ENCODE results near the gene COX5A.
A peak's percentile ranks its signal among the peaks of the same experiment; 100 is the strongest.
"Not testable (repeated sequence)": the region's sequence is repeated elsewhere in the genome, so short reads cannot be mapped to it uniquely, and the experiment has no call there.

The COX5A gene

DNA sequence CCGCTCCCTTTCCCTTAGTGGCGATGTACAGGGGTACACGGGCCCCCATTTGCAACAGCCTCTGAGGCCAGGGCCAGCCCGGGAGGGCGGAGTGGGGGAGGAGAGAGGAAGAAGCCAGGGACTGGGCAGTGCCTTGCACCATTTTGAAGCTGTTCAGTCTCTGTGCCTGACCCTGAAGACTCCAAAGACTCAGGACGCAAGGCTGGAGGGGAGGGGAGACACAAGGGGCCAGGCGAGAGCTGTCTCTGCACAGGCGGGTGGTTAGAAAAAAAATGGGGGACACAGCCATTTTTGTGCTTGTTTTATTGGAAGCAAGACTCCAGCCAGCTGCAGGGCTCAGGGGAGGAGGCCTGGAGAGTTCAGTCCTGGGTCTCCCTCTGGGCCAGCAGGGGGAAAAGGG, 17.1 kb upstream of the COX5A start:
- DNase-seq = no peak

DNA sequence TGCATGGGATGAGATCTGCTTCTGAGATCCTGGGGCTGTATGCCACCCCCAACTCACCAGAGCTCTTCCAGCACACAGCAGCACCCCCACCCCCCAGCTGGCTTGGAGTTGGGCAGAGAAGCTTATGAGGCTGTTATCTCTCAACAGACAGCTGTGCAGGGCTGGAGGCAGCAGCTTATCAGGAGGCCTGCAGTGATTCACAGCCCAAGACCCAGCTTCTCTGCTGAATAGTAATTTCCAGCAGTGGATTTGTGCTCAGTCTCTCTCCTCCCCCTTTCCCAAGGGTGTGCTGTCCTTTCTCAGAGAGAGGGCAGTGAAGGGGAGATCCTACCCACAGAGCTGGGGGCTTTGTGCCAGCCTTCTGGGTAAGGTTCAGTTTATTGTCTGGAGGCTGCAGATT, 16.6 kb upstream of the COX5A start:
- DNase-seq = no peak

DNA sequence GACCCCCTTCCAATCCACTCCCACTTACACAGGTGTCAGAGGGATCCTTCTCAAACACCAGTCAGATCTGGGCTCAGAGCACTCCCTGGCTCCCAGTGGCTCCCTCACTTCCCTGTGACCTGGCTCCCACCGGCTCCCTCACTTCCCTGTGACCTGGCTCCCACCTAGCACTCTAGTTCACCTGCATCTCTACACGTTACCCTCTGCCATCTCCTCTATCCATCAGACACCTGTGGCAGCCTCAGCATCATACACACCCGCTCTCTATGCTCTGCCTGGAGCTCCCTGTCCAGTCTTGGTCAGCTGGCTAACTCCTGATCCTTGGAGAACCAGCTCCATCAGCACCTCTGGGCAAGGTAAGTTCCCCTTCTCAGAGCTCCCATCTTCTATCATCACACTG, 13.1 kb upstream of the COX5A start:
- DNase-seq = no peak

DNA sequence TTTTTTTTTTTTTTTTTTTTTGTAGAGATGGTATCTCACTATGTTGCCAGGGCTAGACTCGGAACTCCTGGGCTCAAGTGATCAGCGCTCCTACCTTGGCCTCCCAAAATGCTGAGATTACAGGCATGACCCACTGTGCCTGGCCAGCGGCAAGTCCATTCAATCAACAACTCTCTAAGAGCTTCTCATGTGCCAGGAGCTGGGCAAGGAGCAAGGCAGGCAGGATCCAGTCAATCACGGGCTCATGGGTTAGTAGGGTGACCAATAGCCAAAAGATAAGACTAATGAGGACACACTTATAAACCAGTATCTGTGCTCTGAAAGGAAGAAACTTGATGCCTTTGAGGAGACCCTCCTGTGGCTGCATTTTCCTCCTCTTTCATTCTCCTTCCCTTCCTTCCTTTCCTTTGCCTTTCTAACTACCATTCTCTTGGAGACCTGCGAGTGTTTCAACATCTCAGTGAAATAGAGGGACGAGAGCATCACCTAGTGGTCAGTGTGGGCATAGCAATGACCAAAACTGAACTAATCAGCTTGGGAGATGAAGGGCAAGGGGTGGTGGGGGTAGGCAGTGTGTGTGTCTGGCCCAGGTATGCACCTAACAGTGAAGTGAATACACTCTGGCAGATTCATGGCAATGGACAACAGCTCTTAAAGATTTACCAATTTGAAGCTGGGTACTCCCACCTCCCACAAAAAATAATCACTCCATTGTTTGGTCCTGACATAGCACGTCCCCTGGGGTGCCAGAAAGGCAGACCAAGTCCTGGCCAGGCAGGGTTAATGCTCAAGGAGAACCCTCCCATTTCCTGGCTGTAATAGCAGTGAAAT, 12.4 kb upstream of the COX5A start:
- DNase-seq = peak; percentile 77 to 83

DNA sequence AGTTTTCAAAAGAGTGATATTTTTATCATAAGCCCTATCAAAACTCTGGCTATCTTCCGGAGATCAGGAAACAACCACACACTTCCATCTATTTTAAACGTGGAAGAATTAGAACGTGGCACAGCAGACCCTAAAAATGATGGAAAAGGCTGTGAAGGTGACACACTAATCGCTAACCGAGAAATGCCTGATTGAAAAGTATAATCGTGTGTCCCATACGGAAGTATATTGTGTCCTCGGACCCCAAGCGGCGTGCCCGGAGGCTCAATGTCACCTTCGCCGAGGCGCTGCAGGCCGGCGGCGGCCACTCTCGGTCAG, 642 bp downstream of the COX5A start:
- DNase-seq = no peak

DNA sequence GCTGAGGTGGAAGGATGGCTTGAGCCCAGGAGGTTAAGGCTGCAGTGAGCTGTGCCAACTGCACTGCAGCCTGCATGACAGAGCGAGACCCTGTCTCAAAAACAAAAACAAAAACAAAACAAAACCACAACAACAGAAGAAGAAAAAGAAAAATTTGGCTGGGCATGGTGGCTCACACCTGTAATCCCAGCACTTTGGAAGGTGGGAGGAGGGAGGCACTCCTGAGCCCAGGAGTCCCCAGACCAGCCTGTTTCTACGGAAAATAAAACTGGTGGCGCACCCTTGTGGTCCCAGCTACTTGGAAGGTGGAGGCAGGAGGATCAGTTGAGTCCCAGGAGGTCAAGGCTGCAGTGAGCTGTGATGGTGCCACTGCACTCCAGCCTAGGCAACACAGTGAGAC, 2.7 kb downstream of the COX5A start:
- DNase-seq = not testable (repeated sequence)

DNA sequence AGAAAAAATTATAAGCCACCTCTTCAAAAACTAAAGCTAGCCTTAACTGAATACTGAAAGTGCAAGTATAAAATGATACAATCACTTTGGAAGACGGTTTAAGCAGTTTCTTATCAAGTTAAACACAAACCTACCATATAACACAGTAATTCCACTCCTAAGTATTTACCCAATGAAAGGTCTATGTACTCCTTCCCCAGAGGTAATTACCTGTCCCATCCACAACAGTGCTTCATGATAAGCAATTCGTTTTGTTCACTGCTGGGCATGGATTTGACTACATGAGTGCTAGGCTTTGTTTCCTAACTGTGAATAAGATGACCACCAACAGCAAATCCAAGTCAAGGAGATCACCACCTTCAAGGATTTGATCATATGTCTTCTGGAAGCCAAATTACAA, 4.3 kb downstream of the COX5A start:
- no peak for DNase-seq

DNA sequence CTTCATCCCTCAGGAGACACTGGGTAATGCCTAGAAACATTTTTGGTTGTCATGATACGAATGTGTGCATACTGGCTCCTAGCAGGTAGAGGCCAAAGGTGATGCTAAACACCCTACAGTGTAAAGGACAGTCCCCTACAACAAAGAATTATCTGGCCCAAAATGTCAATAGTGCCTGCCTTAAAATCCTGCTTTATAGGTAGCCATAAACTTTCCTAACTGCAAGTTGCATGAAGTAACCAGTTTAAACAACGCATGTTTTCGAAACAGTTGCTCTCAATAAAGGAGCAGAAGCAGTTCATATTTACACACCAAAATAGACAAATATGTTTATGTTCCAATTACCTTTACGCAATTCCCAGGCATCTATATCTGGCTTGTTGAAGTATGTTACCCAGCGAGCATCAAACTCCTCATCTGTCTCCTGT, 9.1 kb downstream of the COX5A start:
- DNase-seq = no peak

DNA sequence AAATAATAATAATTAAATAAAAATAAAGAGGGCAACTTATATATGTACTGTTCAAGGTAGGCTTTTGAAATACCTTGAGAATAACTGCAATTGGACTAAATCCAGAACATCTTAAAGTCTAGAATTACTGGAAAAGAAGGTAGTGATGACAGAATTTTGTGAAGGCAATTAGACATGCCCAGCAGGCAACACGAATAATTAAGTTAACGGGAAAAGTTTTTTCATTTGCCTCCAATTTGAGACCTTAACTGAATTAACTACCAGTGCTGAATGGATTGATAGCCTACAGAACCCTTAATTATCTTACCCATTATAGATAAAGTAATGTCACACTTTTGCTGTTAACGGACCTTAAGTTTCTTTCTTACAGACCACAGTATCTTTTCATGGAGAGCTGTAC, 13.3 kb downstream of the COX5A start:
- no peak for DNase-seq

DNA sequence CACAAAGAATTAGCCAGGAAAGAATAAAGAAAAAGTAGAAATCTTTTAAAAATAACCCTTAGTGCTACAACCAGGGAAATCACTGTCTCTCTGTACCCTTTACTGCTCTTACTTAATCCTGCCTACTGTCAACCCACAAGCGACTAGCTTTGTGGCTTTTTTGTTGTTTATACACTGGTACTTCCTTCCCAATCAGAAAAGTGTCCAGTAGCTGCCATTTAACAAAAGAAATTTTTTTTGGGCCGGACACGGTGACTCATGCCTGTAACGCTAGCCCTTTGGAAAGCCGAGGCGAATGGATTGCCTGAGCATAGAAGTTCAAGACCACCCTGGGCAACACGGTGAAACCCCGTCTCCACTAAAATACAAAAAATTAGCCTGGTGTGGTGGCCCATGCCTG, 17.4 kb downstream of the COX5A start:
- DNase-seq = no peak

DNA sequence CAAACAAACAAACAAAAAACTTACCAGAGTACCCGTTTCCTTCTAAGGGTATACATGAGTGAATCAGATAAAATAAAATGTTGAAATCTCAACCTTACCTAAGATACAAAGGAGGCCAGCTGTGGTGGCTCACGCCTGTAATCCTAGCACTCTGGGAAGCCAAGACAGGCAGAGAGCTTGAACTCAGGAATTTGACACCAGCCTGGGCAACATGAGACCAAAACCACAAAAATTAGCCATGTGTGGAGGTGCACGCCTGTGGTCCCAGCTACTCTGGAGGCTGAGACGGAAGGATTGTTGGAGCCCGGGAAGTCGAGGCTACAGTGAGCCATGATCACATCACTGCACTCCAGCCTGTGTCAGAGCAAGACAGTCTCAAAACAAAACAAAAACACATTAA, 20.2 kb downstream of the COX5A start:
- DNase-seq = no peak

DNA sequence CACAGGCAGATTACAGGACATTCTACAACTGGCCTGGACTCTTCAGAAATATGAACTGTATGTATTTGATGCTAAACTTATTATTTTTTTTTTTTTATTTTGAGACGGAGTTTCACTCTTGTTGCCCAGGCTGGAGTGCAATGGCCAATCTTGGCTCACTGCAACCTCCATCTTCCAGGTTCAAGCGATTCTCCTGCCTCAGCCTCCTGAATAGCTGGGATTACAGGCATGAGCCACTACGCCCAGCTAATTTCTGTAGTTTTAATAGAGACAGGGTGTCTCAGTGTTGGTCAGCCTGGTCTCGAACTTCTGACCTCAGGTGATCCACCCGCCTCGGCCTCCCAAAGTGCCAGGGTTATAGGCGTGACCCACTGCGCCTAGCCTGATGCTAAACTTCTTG, 24.1 kb downstream of the COX5A start:
- not testable (repeated sequence) for DNase-seq

DNA sequence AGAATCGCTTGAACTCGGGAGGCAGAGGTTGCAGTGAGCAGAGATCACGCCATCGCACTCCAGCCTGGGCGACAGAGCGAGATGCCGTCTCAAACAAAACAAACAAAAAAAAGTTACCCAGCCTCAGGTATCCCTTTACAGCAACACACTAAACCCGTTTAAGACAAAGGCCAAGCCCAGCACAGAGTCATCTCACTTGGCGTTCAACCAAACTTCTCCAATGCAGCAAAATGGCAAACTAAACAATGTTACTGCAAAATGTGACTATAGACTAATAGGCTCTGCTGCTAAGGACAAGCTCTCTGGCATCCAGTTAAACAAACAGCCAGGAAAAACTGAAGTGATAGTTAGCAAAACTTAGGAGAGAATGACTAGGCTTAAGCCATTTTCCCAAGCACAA, 24.8 kb downstream of the COX5A start:
- no peak for DNase-seq

DNA sequence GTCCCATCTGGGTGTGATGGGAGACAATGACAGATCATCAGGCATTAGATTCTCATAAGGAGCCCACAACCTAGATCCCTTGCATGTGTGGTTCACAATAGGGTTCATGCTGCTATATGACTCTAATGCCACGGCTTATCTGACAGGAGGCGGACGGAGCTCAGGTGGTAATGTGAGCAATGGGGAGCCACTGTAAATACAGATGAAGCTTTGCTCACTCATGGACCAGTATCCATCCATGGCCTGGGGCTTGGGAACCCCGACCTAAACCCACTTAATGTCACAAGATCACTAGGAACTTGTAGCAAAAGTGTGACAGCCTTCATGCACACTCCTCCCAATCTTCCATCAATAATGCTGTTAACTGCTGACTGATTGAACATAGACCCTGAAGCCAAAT, 29.2 kb downstream of the COX5A start:
- DNase-seq = no peak

DNA sequence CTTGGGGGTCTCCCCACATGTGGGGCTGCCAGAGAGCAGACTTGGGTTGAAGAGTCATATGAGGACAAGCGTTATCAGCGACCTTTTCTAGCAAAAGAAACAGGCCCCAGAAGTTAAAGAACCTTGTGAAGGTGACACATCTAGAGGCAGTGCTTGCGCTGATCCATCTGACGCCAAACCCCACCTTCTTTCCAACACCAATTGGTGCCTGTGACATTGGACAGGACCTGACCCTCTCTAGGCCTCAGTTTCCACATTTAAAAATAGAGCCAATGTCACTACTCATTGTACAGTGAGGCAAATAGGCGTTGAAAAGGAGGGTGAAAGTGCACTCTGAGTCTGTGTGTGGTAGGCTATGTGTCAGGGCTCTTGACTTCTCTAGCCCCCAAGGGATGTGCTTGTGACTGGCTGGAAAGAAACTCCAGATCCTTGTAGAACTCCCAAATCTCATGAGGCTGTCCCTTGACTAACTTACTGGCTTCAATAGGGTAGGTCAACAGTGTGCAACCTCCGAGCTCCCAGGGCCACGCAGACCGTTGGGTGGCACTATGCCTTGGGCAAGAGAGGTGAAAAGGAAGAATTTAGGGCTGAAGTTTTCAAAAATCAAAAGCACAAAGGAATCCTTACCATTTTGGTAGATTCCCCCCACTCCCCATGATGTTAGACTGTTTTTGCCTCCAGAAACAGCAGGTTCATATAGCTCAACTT, 30.6 kb downstream of the COX5A start:
- no peak for DNase-seq

DNA sequence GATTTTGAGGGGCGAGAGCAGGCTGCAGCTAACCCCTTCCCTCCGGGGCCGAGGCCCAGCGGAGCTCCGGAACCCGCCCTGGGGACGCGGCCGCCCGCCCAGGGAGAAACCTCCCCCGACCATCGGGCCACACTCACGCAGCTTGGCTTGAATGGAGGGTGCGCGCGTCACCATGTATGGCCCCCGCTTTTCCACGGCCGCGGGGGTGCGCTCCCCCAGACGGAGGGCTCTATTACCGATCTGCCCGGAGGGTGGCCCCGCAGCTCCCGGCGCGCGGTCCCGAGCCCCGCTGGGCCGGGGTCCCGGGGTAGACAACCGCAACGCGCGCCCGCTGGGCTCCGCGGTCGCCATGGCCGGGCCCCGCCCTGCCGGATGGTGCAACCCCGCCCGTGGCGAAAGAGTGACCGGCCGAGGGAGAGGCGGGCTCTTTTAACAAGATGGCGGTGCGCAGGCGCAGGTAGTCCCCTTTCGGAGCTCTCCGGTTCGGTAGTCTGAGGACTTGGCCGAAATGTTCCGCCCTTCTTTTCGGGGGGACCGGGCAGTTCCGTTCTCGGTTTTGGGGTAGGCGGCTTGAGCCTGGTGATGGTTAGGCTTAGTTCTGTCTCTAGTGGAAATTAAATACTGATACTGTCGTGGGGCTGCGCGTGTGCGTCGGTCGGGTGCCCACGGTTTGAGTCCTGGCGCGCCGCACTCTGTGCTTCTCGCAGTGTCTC, 31.3 kb downstream of the COX5A start, which contains the start of gene FAM219B:
TSS of gene FAM219B (minus strand) at position 402 of the 713 bp plus-strand sequence. CDS start at position 351, 51 bp downstream.
- peak; percentile 72 to 74 for DNase-seq

DNA sequence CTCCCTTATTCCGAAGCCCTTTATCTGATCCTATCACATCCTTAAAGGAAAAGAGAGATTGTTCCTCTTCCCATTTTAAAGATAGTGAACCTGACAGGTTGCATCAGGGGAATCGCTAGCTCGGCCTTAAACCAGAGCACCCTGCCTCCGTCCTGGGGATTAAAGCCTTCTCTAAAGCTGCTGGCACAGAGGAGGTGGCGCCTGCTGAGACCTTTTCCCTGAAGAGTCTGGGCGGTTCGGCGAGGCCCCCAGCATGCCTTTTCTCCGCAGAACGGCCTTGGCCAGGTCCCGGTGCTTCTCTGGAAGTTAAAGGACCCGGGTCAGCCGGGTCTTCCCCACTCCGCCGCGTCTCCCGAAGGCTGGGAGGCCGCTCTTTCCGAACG, 31.8 kb downstream of the COX5A start:
- DNase-seq = peak in 1 of 2 donors; percentile 29

DNA sequence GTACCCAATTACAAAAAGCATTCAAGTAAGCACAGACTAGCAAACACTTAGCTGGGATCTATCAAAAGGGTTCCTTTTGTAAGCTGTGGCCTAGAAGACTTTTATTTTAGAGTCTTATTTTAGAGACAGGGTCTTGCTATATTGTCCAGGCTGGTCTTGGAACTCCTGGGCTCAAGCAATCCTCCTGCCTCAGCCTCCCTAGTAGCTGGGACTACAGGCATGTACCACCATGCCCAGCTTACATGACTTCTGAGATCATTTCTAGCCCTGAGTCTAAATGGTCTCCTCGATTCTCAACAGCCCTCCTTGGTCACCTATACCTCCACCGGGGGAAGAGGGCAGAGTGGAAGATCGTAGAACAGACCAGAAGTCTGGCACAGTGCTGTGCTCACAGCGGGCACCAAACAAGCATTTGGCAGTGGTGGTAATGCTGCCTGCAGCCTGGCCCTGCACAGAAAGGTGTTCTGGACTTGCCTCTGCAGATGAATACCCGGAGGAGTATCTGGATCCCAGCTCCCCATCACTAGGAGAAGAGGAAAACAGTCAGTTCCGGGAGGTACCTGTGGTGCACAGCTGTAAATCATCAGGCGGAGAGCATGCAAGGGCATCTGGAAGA, 33.6 kb downstream of the COX5A start:
- DNase-seq = no peak

DNA sequence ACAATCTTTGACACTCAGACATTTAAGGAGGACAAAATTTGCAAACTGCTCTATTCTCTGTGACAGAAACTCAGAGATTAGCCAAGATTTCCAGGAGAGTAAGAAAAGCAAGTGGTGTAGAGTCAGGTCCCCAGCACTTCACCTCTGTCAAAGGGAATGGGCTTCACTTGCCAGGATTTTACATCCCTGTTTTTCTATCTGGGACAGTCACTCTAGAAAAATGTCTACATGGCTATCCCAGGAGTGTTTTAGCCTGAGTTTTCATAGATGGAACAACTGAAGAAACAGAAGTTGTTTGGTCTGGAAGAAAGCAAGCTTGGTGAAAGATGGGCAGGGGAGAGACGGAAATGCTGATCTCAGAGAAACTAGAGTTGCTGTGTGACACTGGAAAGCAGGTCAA, 34.2 kb downstream of the COX5A start:
- DNase-seq = no peak

DNA sequence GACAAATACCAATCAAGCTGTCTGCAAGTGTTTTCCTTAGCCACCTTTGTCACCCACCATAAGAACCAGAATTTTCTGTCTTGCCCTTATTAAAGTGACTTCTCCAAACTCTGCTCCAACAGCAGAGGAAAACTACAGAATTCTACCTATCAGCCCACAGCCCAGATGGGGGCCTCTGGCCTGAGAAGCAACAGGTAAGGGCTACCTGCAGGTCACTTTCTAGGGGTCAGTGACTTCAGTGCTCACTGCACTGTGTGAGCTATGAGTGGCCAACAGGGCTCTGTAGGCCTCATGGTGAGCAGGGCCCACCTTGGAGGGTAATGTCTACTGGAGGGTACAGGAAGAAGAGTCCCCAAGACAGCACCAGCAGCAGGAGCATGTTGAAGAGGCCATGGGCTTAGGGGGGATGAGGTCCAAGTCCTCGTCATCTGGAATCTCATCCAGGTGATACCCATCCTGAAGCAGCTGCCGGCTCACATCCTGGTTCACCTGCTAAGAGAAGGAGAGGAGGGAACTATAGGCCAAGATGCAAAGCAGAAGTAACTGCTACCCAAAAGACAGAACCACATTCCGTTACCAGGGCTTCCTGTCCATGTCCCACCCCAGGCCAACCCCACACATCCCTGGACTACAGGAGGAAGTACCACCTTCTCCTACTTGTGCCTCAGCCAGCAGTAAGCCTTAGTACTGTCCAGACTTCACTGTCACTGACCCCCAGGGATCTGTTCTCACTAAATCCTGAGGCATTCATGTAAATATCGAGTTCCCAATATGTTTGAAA, 35.4 kb downstream of the COX5A start:
- DNase-seq = no peak

DNA sequence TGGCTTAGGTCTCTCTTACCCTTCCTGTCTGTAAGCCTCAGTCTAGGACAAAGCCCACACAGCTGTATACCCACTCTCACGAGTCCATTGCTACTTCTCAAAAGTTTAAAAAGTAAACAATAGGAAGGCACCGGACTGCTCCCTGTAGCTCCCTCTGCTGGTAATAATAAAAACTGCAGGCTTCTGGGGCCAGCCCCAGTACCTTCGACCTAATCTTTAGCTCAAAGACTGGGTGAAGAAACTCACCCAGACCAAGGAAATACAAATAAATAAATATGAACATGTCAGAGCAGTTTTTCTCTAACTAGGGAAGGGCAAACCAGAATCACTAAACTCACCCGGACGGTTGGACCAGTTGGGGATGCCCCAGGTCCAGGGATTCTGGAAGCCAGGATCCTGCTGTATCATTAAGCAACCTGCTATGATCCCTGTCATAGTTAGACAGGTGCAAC, 36.2 kb downstream of the COX5A start:
- peak; percentile 56 for DNase-seq

DNA sequence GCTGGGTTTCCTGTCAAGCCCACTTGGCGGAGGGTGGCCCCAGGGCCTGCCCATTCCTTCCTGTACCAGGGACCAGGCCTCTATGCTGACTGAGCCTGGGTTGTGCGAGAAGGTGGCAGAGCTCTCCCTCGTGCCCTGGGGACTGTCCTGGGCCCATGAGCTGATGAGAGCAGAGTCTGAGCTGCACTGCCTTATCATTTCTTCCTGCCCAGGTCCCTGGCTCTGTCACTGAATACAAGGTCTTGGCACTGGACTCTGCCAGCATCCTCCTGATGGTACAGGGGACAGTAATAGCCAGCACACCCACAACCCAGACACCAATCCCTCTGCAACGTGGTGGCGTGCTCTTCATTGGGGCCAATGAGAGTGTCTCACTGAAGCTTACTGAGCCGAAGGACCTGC, 40.6 kb downstream of the COX5A start:
- no peak for DNase-seq

DNA sequence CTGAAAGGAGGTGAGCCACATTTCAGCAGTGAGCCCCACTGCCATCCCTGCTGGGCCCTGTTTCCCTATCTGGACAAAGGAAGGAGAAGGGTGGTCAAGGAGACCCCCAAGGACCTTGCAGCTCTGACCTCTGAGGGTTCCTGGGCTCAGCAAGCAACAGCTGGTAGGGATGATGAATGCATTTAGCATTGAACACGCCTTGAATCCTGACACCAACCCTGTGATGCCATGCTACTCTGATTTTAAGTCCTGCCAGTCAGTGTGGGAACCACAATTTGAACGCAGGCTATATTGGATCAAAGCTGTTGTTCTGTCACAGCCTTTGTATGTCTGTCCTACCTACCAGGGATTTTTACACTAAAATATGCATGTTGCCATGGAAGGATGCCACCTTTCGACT, 41.6 kb downstream of the COX5A start:
- no peak for DNase-seq
